Prostate gland (tissue), 2 donors: ENCODE data around the gene MYCBP2. TPM values are rescaled to one million over a fixed set of nuclear protein-coding genes. Genes with fewer than 3 reads are reported as not detected.
"Not testable (repeated sequence)": the region's sequence is repeated elsewhere in the genome, so short reads cannot be mapped to it uniquely, and the experiment has no call there.

ENCODE experiments used
- DNase-seq: peaks from one replicate; pipeline ENCODE4 v3.0.0-alpha.2; 2019; ENCODE audit warnings: low spot score
- H3K27ac ChIP-seq, 2 donors: fragments of 200-600 bp; sonication (generic); 2 replicates each; pipeline ENCODE4 v1.5.1; 2017 to 2019
- H3K27me3 ChIP-seq: fragments of 200-600 bp; sonication (generic); replicated peaks from 2 replicates; pipeline ENCODE4 v1.5.1; 2019; ENCODE audit not compliant: insufficient read depth
- H3K36me3 ChIP-seq, 2 donors: fragments of 200-600 bp; sonication (generic); 1 replicate in 1 of 2; 2 replicates in 1 of 2; pipeline versions ENCODE4 v1.5.1 to v1.8.1; 2017 to 2019
- H3K4me1 ChIP-seq: fragments of 200-600 bp; sonication (generic); replicated peaks from 2 replicates; pipeline ENCODE4 v1.5.1; 2019
- H3K4me3 ChIP-seq, 2 donors: fragments of 200-600 bp; sonication (generic); 2 replicates each; pipeline ENCODE4 v1.5.1; 2017 to 2019
- H3K9me3 ChIP-seq: fragments of 200-600 bp; sonication (generic); 2 replicates; pipeline ENCODE4 v1.5.1; 2017
- POLR2A ChIP-seq: fragments of 450-650 bp; IDR thresholded peaks from one replicate; pipeline ENCODE4 v1.6.1; 2016; ENCODE audit warnings: antibody characterized with exemption, mild to moderate bottlenecking
- POLR2AphosphoS5 ChIP-seq: sonication (generic); formaldehyde crosslinking; IDR thresholded peaks from one replicate; pipeline ENCODE4 v1.6.1; 2017; ENCODE audit warnings: antibody characterized with exemption
- WGBS: methylation state at CpG from one replicate; pipeline ENCODE4 v1.1.5; 2018; 5-methylcytosine and 5-hydroxymethylcytosine counted together
- intact Hi-C: fragments of 100-400 bp; cut with DNase I; formaldehyde crosslinking; loops from one replicate; pipeline ENCODE4 v1.14.2; 2022
- total RNA-seq, 2 donors: library from RNA; depleted of rRNA; stranded (reverse); fragments of >200 nt; gene quantifications; one replicate each; pipeline ENCODE4 v1.1.0, GENCODE V29; 2016
- TF ChIP-seq, protein P1 (sequence below), 4 experiments: fragments of 200-600 bp in 2 of 4; fragments of 450-650 bp in 2 of 4; sonication (generic) in 2 of 4; IDR thresholded peaks; 1 replicate in 3 of 4; 2 replicates in 1 of 4; pipeline ENCODE4 v1.5.1; 2016 to 2019; ENCODE audit warnings: antibody characterized with exemption in 4 of 4, mild to moderate bottlenecking in 2 of 4, moderate library complexity in 2 of 4

Gene MYCBP2
- total RNA-seq, 2 donors from 2014 or later: 127 to 132 TPM

DNA sequence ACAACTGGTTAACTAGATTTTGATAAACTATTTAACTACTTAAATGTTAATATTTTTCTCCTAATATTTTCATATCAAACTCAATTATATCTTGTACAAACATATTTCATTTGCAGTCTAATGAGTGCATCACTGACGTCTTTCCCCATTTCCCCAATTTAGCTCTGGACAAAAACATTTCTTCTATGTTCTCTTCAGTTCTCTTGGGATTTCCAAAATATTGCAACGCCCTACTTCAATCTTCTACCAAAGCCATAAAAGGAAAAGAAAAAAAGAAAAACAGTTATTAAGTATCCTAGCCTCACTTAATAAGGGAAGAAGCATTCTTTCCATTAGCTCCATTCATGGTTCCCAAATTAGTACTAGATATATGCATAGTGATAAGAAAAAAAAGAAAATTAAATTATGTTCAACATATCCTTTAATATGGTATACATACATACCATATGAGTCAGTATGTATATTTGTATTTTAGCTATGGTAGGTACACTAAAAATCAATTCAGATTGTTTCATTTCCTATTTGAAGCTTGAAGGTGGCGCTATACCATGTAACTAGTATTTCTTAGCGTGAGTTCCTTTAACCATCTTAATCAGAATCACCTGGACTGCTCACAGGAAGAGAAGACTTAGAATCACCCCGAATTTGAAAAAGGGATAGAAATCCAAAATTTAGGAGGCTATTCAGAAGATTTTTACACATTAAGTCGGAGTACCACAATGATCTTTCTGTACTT lies 309.8 kb downstream of the MYCBP2 start:
- H3K4me1 ChIP-seq: peaks cover 2% of the 10 kb centered on the region
- WGBS: 89% methylated on average over 6 of the region's 6 CpGs
- no peaks in the 10 kb centered on the region for H3K36me3 ChIP-seq

GRCh38 chr13:77016251-77016812 lies 310.6 kb downstream of the MYCBP2 start:
- Histone ChIP-seq H3K27ac (no peak overlapping the region), H3K4me3 (no peak overlapping the region), H3K9me3 (no peaks in the 10 kb centered on the region), H3K27me3 (no peaks in the 10 kb centered on the region), H3K4me1 (peaks cover 2% of the 10 kb centered on the region), H3K36me3 (no peaks in the 10 kb centered on the region)
- DNase-seq: no peak
- WGBS: 78% methylated on average over 3 of the region's 3 CpGs
- intact Hi-C loops: no loop called here
- TF ChIP-seq, protein P1, sequence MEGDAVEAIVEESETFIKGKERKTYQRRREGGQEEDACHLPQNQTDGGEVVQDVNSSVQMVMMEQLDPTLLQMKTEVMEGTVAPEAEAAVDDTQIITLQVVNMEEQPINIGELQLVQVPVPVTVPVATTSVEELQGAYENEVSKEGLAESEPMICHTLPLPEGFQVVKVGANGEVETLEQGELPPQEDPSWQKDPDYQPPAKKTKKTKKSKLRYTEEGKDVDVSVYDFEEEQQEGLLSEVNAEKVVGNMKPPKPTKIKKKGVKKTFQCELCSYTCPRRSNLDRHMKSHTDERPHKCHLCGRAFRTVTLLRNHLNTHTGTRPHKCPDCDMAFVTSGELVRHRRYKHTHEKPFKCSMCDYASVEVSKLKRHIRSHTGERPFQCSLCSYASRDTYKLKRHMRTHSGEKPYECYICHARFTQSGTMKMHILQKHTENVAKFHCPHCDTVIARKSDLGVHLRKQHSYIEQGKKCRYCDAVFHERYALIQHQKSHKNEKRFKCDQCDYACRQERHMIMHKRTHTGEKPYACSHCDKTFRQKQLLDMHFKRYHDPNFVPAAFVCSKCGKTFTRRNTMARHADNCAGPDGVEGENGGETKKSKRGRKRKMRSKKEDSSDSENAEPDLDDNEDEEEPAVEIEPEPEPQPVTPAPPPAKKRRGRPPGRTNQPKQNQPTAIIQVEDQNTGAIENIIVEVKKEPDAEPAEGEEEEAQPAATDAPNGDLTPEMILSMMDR (IDR thresholded peaks at IDR 0.05): no peak
- TF ChIP-seq POLR2AphosphoS5: no peak
- no peak for TF ChIP-seq POLR2A

More for the DNA sequence above, 309.8 kb downstream of the MYCBP2 start:
- H3K27ac ChIP-seq: peak overlapping the region in 1 of 2 donors; percentile 1
- no peak overlapping the region for H3K4me3 ChIP-seq
- H3K9me3 ChIP-seq: no peaks in the 10 kb centered on the region
- TF ChIP-seq POLR2A (no peak), POLR2AphosphoS5 (no peak)
- TF ChIP-seq, protein P1 (IDR thresholded peaks at IDR 0.05): no peak
- no peak for DNase-seq
- intact Hi-C loops: no loop called here
- H3K27me3 ChIP-seq: no peaks in the 10 kb centered on the region

- WGBS: 77% methylated on average over 2 of the region's 2 CpGs
- H3K27ac ChIP-seq: no peak overlapping the region
- H3K9me3 ChIP-seq: no peaks in the 10 kb centered on the region
- H3K36me3 ChIP-seq: no peaks in the 10 kb centered on the region
- intact Hi-C loops: no loop called here
- H3K4me3 ChIP-seq: no peak overlapping the region
- no peak for DNase-seq
- H3K4me1 ChIP-seq: no peaks in the 10 kb centered on the region
- no peaks in the 10 kb centered on the region for H3K27me3 ChIP-seq
- no peak for TF ChIP-seq POLR2A
- TF ChIP-seq, protein P1 (IDR thresholded peaks at IDR 0.05): no peak
Observed at GRCh38 chr13:77014906-77015685, 311.8 kb downstream of the MYCBP2 start.

GRCh38 chr13:77013853-77014542 lies 312.9 kb downstream of the MYCBP2 start:
- TF ChIP-seq POLR2A (no peak), POLR2AphosphoS5 (no peak)
- TF ChIP-seq, protein P1 (IDR thresholded peaks at IDR 0.05): no peak
- 69% methylated on average over 2 of the region's 2 CpGs for WGBS
- Histone ChIP-seq H3K27ac (no peak overlapping the region), H3K27me3 (no peaks in the 10 kb centered on the region), H3K4me1 (no peaks in the 10 kb centered on the region), H3K4me3 (no peak overlapping the region), H3K9me3 (no peaks in the 10 kb centered on the region), H3K36me3 (no peaks in the 10 kb centered on the region)
- intact Hi-C loops: no loop called here
- DNase-seq: no peak

- H3K4me1 ChIP-seq, intact Hi-C loops: not testable (repeated sequence)
- WGBS: 100% methylated on average over 5 of the region's 5 CpGs
Observed at GRCh38 chr13:77009719-77010118, 317.2 kb downstream of the MYCBP2 start.

More at GRCh38 chr13:77009719-77010118, 317.2 kb downstream of the MYCBP2 start:
- not testable (repeated sequence) for H3K4me3 ChIP-seq, H3K27me3 ChIP-seq, H3K27ac ChIP-seq, DNase-seq, H3K36me3 ChIP-seq, H3K9me3 ChIP-seq
